Measurements from ENCODE around the gene MLST8. TPM values are rescaled to one million over a fixed set of nuclear protein-coding genes. Genes with fewer than 3 reads are reported as not detected.
A peak's percentile ranks its signal among the peaks of the same experiment; 100 is the strongest.

Gene MLST8
- total RNA-seq, 1 experiment from 2014 or later, result 58.0 TPM

DNA sequence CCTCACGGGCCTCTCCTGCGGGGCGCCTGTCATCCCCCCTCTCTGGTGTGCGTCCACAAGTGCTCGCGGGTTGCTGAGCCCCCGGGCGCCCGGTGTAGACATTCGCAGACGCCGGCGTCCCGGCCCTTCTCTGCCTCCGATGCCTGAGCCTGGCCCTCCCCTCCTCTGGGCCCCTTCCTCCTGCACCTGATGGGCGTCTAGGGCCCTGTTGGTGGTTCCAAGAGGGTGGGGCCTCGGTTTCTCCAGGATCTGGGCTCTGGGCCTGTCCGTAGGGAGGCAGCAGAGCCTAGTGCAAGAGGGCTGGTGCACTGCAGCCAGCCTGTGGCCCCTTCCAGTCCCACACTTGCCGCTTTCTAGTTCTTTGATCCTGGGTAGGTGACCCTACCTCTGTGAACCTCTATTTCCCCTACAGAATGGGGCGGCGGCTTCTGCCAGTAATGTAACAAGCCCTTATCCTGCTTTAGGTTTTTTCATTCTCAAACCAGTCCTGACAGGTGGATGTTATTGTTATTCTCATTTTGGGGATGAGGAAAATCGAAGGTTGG lies 18.8 kb downstream of the MLST8 start:
- intact Hi-C loops (cut with micrococcal nuclease; ENCODE audit: unreplicated experiment), result no loop called here
- Mint-ChIP-seq H3K27ac (ENCODE audit: unreplicated experiment) (peak overlapping the region; percentile 85), H3K27me3 (ENCODE audit: unreplicated experiment) (no peaks in the 10 kb centered on the region), H3K4me3 (ENCODE audit: low read depth, unreplicated experiment) (peak overlapping the region; percentile 86), H3K4me1 (ENCODE audit: low read depth, unreplicated experiment) (peaks cover 9% of the 10 kb centered on the region), H3K9me3 (ENCODE audit: low read depth, unreplicated experiment) (no peaks in the 10 kb centered on the region), H3K36me3 (ENCODE audit: insufficient read depth, unreplicated experiment) (peaks cover 57% of the 10 kb centered on the region)
- TF ChIP-seq, protein P1, sequence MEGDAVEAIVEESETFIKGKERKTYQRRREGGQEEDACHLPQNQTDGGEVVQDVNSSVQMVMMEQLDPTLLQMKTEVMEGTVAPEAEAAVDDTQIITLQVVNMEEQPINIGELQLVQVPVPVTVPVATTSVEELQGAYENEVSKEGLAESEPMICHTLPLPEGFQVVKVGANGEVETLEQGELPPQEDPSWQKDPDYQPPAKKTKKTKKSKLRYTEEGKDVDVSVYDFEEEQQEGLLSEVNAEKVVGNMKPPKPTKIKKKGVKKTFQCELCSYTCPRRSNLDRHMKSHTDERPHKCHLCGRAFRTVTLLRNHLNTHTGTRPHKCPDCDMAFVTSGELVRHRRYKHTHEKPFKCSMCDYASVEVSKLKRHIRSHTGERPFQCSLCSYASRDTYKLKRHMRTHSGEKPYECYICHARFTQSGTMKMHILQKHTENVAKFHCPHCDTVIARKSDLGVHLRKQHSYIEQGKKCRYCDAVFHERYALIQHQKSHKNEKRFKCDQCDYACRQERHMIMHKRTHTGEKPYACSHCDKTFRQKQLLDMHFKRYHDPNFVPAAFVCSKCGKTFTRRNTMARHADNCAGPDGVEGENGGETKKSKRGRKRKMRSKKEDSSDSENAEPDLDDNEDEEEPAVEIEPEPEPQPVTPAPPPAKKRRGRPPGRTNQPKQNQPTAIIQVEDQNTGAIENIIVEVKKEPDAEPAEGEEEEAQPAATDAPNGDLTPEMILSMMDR (IDR thresholded peaks at IDR 0.05; ENCODE audit: unreplicated experiment), result no peak
- TSS peak; percentile 66 for BruUV-seq (replicated peaks)
- CTCF ChIA-PET, result no interaction called here
- peak; percentile 54 for DNase-seq

DNA sequence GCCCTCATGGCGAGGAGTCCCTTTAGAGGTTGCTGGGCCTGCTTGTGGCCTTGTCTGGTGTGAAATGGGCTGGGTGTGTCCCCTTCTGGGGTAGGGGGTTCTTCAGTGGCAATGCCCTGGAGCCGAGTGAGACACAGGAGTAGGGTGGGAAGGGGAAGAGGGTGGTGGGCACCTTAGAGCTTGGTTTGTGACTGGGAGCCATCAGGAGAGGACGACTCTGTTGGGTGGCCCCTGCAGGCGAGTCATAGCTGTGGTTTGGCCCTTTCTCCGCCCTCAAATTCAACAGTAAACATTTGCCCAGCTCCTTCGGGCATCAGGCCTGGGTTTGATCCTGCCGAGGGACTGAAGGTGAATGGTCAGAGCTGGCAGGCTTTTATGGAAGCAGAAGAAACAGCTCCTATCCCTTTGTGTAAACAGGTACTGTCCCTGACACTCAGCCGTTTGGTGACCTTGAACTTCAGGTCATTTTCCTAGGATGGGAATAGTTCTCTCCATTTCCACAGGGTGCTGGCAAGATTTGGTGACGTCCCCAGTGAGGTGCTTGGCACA lies 21.1 kb downstream of the MLST8 start:
- no peaks in the 10 kb centered on the region for H3K27me3 Mint-ChIP-seq (ENCODE audit: unreplicated experiment)
- peaks cover 9% of the 10 kb centered on the region for H3K4me1 Mint-ChIP-seq (ENCODE audit: low read depth, unreplicated experiment)
- no peaks in the 10 kb centered on the region for H3K9me3 Mint-ChIP-seq (ENCODE audit: low read depth, unreplicated experiment)
- CTCF ChIA-PET, result interaction anchor here (0.7 to 1.0 kb wide), 3 partner anchors 25 to 231 kb away, joined by 3 to 8 read pairs (median 5); partner anchors contain the start of genes ECI1 and TRAF7
- H3K27ac Mint-ChIP-seq (ENCODE audit: unreplicated experiment), result no peak overlapping the region
- H3K36me3 Mint-ChIP-seq (ENCODE audit: insufficient read depth, unreplicated experiment), result peaks cover 68% of the 10 kb centered on the region
- no TSS peak for BruUV-seq (replicated peaks)
- H3K4me3 Mint-ChIP-seq (ENCODE audit: low read depth, unreplicated experiment), result no peak overlapping the region
- DNase-seq, result no peak
- TF ChIP-seq, protein P1 (IDR thresholded peaks at IDR 0.05; ENCODE audit: unreplicated experiment), result no peak
- intact Hi-C loops (cut with micrococcal nuclease; ENCODE audit: unreplicated experiment), result no loop called here

DNA sequence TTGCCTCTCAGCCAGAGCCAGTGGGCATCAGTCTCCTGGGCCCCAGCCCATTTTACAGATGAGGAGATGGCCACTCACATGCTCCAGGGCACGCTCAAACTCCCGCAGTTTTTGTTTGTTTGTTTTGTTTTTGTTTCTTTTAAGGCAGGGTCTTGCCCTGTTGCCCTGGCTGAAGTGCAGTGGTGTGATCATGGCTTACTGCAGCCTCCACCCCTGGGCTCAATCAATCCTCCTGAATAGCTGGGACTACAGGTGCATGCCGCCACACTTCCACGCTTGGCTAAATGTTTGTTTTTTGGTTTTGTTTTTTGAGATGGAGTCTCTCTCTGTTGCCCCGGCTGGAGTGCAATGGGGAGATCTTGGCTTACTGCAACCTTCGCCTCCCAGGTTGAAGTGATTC lies 21.7 kb downstream of the MLST8 start:
- intact Hi-C loops (cut with micrococcal nuclease; ENCODE audit: unreplicated experiment), result no loop called here
- H3K27ac Mint-ChIP-seq (ENCODE audit: unreplicated experiment), result peak overlapping the region; percentile 19
- no TSS peak for BruUV-seq (replicated peaks)
- TF ChIP-seq, protein P1 (IDR thresholded peaks at IDR 0.05; ENCODE audit: unreplicated experiment), result no peak
- peaks cover 9% of the 10 kb centered on the region for H3K4me1 Mint-ChIP-seq (ENCODE audit: low read depth, unreplicated experiment)
- H3K9me3 Mint-ChIP-seq (ENCODE audit: low read depth, unreplicated experiment), result no peaks in the 10 kb centered on the region
- CTCF ChIA-PET, result interaction anchor here (0.9 kb wide), 1 partner anchor 71 kb away, joined by 3 read pairs; the partner anchor contains the start of gene TRAF7
- no peak overlapping the region for H3K4me3 Mint-ChIP-seq (ENCODE audit: low read depth, unreplicated experiment)
- DNase-seq, result no peak
- H3K36me3 Mint-ChIP-seq (ENCODE audit: insufficient read depth, unreplicated experiment), result peaks cover 71% of the 10 kb centered on the region
- H3K27me3 Mint-ChIP-seq (ENCODE audit: unreplicated experiment), result no peaks in the 10 kb centered on the region

DNA sequence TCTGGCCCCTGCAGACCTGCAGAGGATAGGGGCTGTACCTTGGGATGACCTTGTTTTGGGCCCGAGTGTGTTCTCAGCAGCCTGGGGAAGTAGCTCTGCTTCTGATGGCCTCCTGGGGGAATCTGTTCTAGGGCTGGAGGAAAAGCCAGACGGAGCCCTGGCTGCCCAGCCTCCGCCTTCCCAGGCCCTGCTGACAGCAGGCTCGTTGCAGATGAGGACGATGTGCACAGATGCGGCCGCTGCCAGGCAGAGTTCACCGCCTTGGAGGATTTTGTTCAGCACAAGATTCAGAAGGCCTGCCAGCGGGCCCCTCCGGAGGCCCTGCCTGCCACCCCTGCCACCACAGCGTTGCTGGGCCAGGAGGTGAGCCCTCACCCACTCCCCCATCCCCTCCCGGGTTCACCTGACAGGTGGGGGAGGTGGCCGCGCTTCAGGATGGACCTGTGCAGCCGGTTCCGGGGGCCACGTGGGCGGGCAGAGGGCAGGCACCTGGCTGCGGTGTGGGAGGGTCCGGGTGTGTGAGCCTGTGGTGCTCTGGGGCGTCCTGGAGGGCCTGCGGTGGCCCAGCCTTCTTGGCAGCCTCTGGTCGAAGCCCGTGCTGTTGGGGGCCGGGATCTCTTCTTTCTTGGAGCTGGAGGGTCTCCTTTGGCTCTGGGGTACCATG lies 23.0 kb downstream of the MLST8 start:
- CTCF ChIA-PET, result interaction anchor here (0.6 kb wide), 1 partner anchor 572 kb away, joined by 4 read pairs; no protein-coding TSS in a partner anchor
- no peak overlapping the region for H3K27ac Mint-ChIP-seq (ENCODE audit: unreplicated experiment)
- no peaks in the 10 kb centered on the region for H3K27me3 Mint-ChIP-seq (ENCODE audit: unreplicated experiment)
- intact Hi-C loops (cut with micrococcal nuclease; ENCODE audit: unreplicated experiment), result no loop called here
- H3K4me1 Mint-ChIP-seq (ENCODE audit: low read depth, unreplicated experiment), result peaks cover 9% of the 10 kb centered on the region
- H3K4me3 Mint-ChIP-seq (ENCODE audit: low read depth, unreplicated experiment), result no peak overlapping the region
- no peak for DNase-seq
- peaks cover 74% of the 10 kb centered on the region for H3K36me3 Mint-ChIP-seq (ENCODE audit: insufficient read depth, unreplicated experiment)
- TF ChIP-seq, protein P1 (IDR thresholded peaks at IDR 0.05; ENCODE audit: unreplicated experiment), result no peak
- H3K9me3 Mint-ChIP-seq (ENCODE audit: low read depth, unreplicated experiment), result no peaks in the 10 kb centered on the region
- BruUV-seq (replicated peaks), result no TSS peak

All from Calu3 (cell line).